WTC11 (cell line): ENCODE results near the gene BFSP2. TPM values are rescaled to one million over a fixed set of nuclear protein-coding genes. Genes with fewer than 3 reads are reported as not detected.

ENCODE experiments used
- ATAC-seq: fragments of 200-7000 bp; cut with Tn5 transposase; 2 replicates; pipeline ENCODE4 v1.10.0; 2021; ENCODE audit warnings: mild to moderate bottlenecking, moderate library complexity
- CTCF ChIA-PET: fragments of 300-600 bp; sonication (Branson Sonifier 250); formaldehyde crosslinking; loops from one replicate; lab custom pipeline; 2021; ENCODE audit warnings: antibody characterized with exemption; lab: Charles Lee
- POLR2A ChIA-PET: fragments of 350-600 bp; sonication (Branson Sonifier 250); formaldehyde crosslinking; loops from one replicate; lab custom pipeline; 2021; ENCODE audit warnings: antibody characterized with exemption; lab: Charles Lee
- DNase-seq: peaks from one replicate; pipeline ENCODE4 v3.0.0; 2021; ENCODE audit warnings: low spot score
- H3K27ac Mint-ChIP-seq: 2 replicates; pipeline ENCODE4 v1.8.0; 2021; ENCODE audit warnings: mixed read lengths
- H3K27me3 Mint-ChIP-seq: 2 replicates; pipeline ENCODE4 v1.8.0; 2021; ENCODE audit warnings: low read depth, mild to moderate bottlenecking, moderate library complexity, mixed read lengths
- H3K36me3 Mint-ChIP-seq: 2 replicates; pipeline ENCODE4 v1.8.0; 2021; ENCODE audit warnings: mixed read lengths
- H3K4me1 Mint-ChIP-seq: 2 replicates; pipeline ENCODE4 v1.8.0; 2022; ENCODE audit warnings: mixed read lengths
- H3K4me3 Mint-ChIP-seq: 2 replicates; pipeline ENCODE4 v1.8.0; 2021; ENCODE audit warnings: mild to moderate bottlenecking, moderate library complexity, mixed read lengths
- H3K9me3 Mint-ChIP-seq: 2 replicates; pipeline ENCODE4 v1.8.0; 2021; ENCODE audit warnings: mixed read lengths
- AR ChIP-seq: fragments of 250-450 bp; sonication (Bioruptor Pico); IDR thresholded peaks from 2 replicates; pipeline ENCODE4 v1.9.0; 2021; ENCODE audit warnings: mild to moderate bottlenecking
- ARID4B ChIP-seq: sonication (generic); formaldehyde crosslinking; IDR thresholded peaks from 2 replicates; pipeline ENCODE4 v1.8.0; 2023; ENCODE audit warnings: missing genetic modification reagents, mild to moderate bottlenecking, borderline replicate concordance
- ATF1 ChIP-seq: sonication (generic); formaldehyde crosslinking; IDR thresholded peaks from 2 replicates; pipeline ENCODE4 v1.8.1; 2023; ENCODE audit warnings: mild to moderate bottlenecking, moderate library complexity, missing genetic modification reagents
- ATF6 ChIP-seq: sonication (generic); formaldehyde crosslinking; IDR thresholded peaks from 2 replicates; pipeline ENCODE4 v1.8.1; 2023; ENCODE audit warnings: mild to moderate bottlenecking, missing genetic modification reagents
- EMX1 ChIP-seq: fragments of 250-450 bp; sonication (Bioruptor Pico); IDR thresholded peaks from 2 replicates; pipeline ENCODE4 v1.8.0; 2021; ENCODE audit warnings: mild to moderate bottlenecking
- ERG ChIP-seq: fragments of 250-450 bp; sonication (Bioruptor Pico); IDR thresholded peaks from 2 replicates; pipeline ENCODE4 v1.8.0; 2021; ENCODE audit warnings: mild to moderate bottlenecking
- FOXJ3 ChIP-seq: sonication (generic); formaldehyde crosslinking; IDR thresholded peaks from 2 replicates; pipeline ENCODE4 v1.9.0; 2021; ENCODE audit warnings: missing genetic modification reagents, mild to moderate bottlenecking, borderline replicate concordance
- FOXP4 ChIP-seq: sonication (generic); formaldehyde crosslinking; IDR thresholded peaks from 2 replicates; pipeline ENCODE4 v1.8.0; 2022; ENCODE audit warnings: mild to moderate bottlenecking, missing genetic modification reagents
- NFATC4 ChIP-seq: fragments of 250-450 bp; sonication (Bioruptor Pico); IDR thresholded peaks from 2 replicates; pipeline ENCODE4 v1.9.0; 2021; ENCODE audit warnings: mild to moderate bottlenecking
- NR1H2 ChIP-seq: sonication (generic); formaldehyde crosslinking; IDR thresholded peaks from 2 replicates; pipeline ENCODE4 v1.9.0; 2021; ENCODE audit warnings: mild to moderate bottlenecking, moderate library complexity, missing genetic modification reagents
- NR3C1 ChIP-seq: sonication (generic); formaldehyde crosslinking; conservative IDR thresholded peaks from 2 replicates; pipeline ENCODE4 v1.8.1; 2023; ENCODE audit warnings: low read depth, mild to moderate bottlenecking, missing genetic modification reagents
- TCF7 ChIP-seq: sonication (generic); formaldehyde crosslinking; IDR thresholded peaks from 2 replicates; pipeline ENCODE4 v1.8.0; 2022; ENCODE audit warnings: mild to moderate bottlenecking, low read depth, missing genetic modification reagents, moderate library complexity
- TEAD1 ChIP-seq: sonication (generic); formaldehyde crosslinking; IDR thresholded peaks from 2 replicates; pipeline ENCODE4 v1.8.0; 2022; ENCODE audit warnings: mild to moderate bottlenecking, missing genetic modification reagents
- TEAD4 ChIP-seq: sonication (generic); formaldehyde crosslinking; IDR thresholded peaks from 2 replicates; pipeline ENCODE4 v1.8.0; 2022; ENCODE audit warnings: mild to moderate bottlenecking, missing genetic modification reagents
- ZNF232 ChIP-seq: sonication (generic); formaldehyde crosslinking; IDR thresholded peaks from 2 replicates; pipeline ENCODE4 v1.8.0; 2022; ENCODE audit warnings: mild to moderate bottlenecking, missing genetic modification reagents
- ZNF671 ChIP-seq: fragments of 250-450 bp; sonication (Bioruptor Pico); IDR thresholded peaks from 2 replicates; pipeline ENCODE4 v1.8.0; 2021; ENCODE audit warnings: mild to moderate bottlenecking
- ZSCAN18 ChIP-seq: fragments of 250-450 bp; sonication (Bioruptor Pico); IDR thresholded peaks from 2 replicates; pipeline ENCODE4 v2.1.2; 2022; ENCODE audit warnings: mild to moderate bottlenecking, moderate library complexity
- total RNA-seq: library from RNA; stranded (reverse); gene quantifications from 3 replicates; pipeline ENCODE4 v1.2.3, GENCODE V29; 2021

BFSP2 gene
- total RNA-seq, 1 experiment from 2014 or later: not detected

- Mint-ChIP-seq H3K36me3 (peaks cover 3% of the 10 kb centered on the region; the same call in 1 of the 2 replicates), H3K27ac (no peak overlapping the region), H3K4me3 (no peak overlapping the region), H3K9me3 (no peaks in the 10 kb centered on the region), H3K27me3 (no peaks in the 10 kb centered on the region), H3K4me1 (peaks cover 4% of the 10 kb centered on the region)
- no peak for DNase-seq
- ChIA-PET POLR2A (no interaction called here), CTCF (interaction anchor here (2.1 kb wide), 1 partner anchor 660 kb away, joined by 8 read pairs; no protein-coding TSS in a partner anchor)
- no peak for ATAC-seq
- TF ChIP-seq NR3C1 (CRISPR knock-in tag) (no peak), TEAD1 (CRISPR knock-in tag) (no peak), ZNF671 (CRISPR knock-in tag) (no peak), FOXP4 (CRISPR knock-in tag) (no peak), ERG (CRISPR knock-in tag) (no peak), NR1H2 (CRISPR knock-in tag) (no peak), ARID4B (no peak), ZNF232 (CRISPR knock-in tag) (no peak), ATF1 (CRISPR knock-in tag) (no peak), TCF7 (CRISPR knock-in tag) (no peak), TEAD4 (CRISPR knock-in tag) (no peak), NFATC4 (CRISPR knock-in tag) (no peak), FOXJ3 (CRISPR knock-in tag) (no peak), AR (CRISPR knock-in tag) (no peak), ATF6 (CRISPR knock-in tag) (no peak), ZSCAN18 (no peak), EMX1 (CRISPR knock-in tag) (no peak)
These were observed 9.1 kb upstream of the BFSP2 start for GRCh38 chr3:133390715-133391114.
